Pancreas (tissue), 10 donors: ENCODE results near the gene GRHPR. TPM values are rescaled to one million over a fixed set of nuclear protein-coding genes. Genes with fewer than 3 reads are reported as not detected.

ENCODE experiments used
- ATAC-seq, 4 donors: fragments of 200-7000 bp; cut with Tn5 transposase; one replicate each; pipeline versions ENCODE4 v1.8.0 to v1.9.1; 2020; ENCODE audit warnings: mild to moderate bottlenecking in 4 of 4, moderate library complexity in 4 of 4
- DNase-seq, 6 donors: peaks; one replicate each; pipeline ENCODE4 v3.0.0-alpha.2; 2020
- FAIRE-seq: peaks from 2 replicates; lab custom pipeline; 2012; peaks lifted over from hg19 to GRCh38; lab: Jason Lieb, UNC
- H3K27ac ChIP-seq, 4 donors: fragments of 200-600 bp; sonication (generic); 1 replicate in 3 of 4; 2 replicates in 1 of 4; pipeline versions ENCODE4 v1.5.0 to v1.8.0; 2020
- H3K27me3 ChIP-seq, 4 donors: fragments of 200-600 bp; one replicate each; pipeline ENCODE4 v1.8.0; 2021
- H3K36me3 ChIP-seq, 3 donors: fragments of 200-600 bp; sonication (generic) in 1 of 3; one replicate each; pipeline versions ENCODE4 v1.5.0 to v1.8.0; 2020 to 2021
- H3K4me1 ChIP-seq, 3 donors: fragments of 200-600 bp; one replicate each; pipeline ENCODE4 v1.8.0; 2021
- H3K4me3 ChIP-seq, 4 donors: fragments of 200-600 bp; sonication (generic) in 2 of 4; one replicate each; pipeline versions ENCODE4 v1.5.0 to v1.8.0; 2020 to 2021
- H3K9me3 ChIP-seq, 4 donors: fragments of 200-600 bp; one replicate each; pipeline ENCODE4 v1.8.0; 2021
- CTCF ChIP-seq, 4 donors: fragments of 200-600 bp; sonication (generic) in 3 of 4; IDR thresholded peaks; one replicate each; pipeline versions ENCODE4 v1.5.0 to v1.8.0; 2021; ENCODE audit warnings: antibody characterized with exemption in 4 of 4
- WGBS, 2 donors: extraction: QIAGEN DNeasy Blood & Tissue Kit; methylation state at CpG; one replicate each; pipeline ENCODE4 v1.1.7; 2013; 5-methylcytosine and 5-hydroxymethylcytosine counted together
- intact Hi-C, 3 donors: fragments of 100-400 bp; cut with DNase I; formaldehyde crosslinking; loops; one replicate each; pipeline versions ENCODE4 v1.11.1 to v1.14.2; 2022
- polyA plus RNA-seq, 2 donors: library from polyadenylated mRNA; stranded (reverse); fragments of 200-250 nt; gene quantifications; one replicate each; pipeline ENCODE4 v1.2.3, GENCODE V29; 2013
- total RNA-seq, 6 donors: library from RNA; stranded (reverse); fragmentation: NEBNext Ultra II Directional in 4 of 6; extraction: Animal tissue kit (Norgen Biotek cat#: 25700) in 4 of 6; gene quantifications; one replicate each; pipeline versions ENCODE4 v1.2.1 to v1.2.4, GENCODE V29; 2021 to 2023
- donor health status: healthy with polysubstance abuse.
- donor health status: DM: no; HTN: no; CAD: no; lungs with moderate emphysema.
- donor health status: DM: no; HTN: no; CAD: no.
- donor health status: control.
- donor health status: control.
- donor health status: Bipolar disorder and iron deficiency.
- donor health status: DM: yes; HTN: yes; CAD: no.
- donor health status: DM: no; HTN: no; CAD: no.
- donor health status: DM: no; HTN: no; CAD: no.
- donor health status: DM: yes; HTN: yes; CAD: no.

Gene GRHPR
- total and polyA plus RNA-seq, 8 donors, result 30.2 to 54.3 (median 43.3) TPM

- Histone ChIP-seq H3K9me3 (no peaks in the 10 kb centered on the region), H3K27ac (no peak overlapping the region), H3K4me1 (peaks cover 0 to 15% (median 13%) of the 10 kb centered on the region in 3 donors), H3K36me3 (peaks cover 0 to 43% (median 21%) of the 10 kb centered on the region in 3 donors), H3K27me3 (no peaks in the 10 kb centered on the region), H3K4me3 (no peak overlapping the region)
- FAIRE-seq (no peak), ATAC-seq (no peak), DNase-seq (no peak)
- WGBS, 2 donors, result 86 to 95% methylated on average over 2 of the region's 2 CpGs
- TF ChIP-seq CTCF (IDR thresholded peaks at IDR 0.05), result no peak
- intact Hi-C loops, result no loop called here
Observed at GRCh38 chr9:37442556-37442955, 20.1 kb downstream of the GRHPR start.

GRCh38 chr9:37443566-37443965 is 21.1 kb downstream of the GRHPR start:
- H3K4me3 ChIP-seq, result no peak overlapping the region
- H3K27me3 ChIP-seq, result no peaks in the 10 kb centered on the region
- peaks cover 0 to 36% (median 15%) of the 10 kb centered on the region in 3 donors for H3K36me3 ChIP-seq
- ATAC-seq (no peak), FAIRE-seq (no peak), DNase-seq (no peak)
- WGBS, 2 donors, result 93 to 100% methylated on average over 5 of the region's 5 CpGs
- no peak overlapping the region for H3K27ac ChIP-seq
- intact Hi-C loops, result no loop called here
- no peaks in the 10 kb centered on the region for H3K9me3 ChIP-seq
- peaks cover 0 to 13% (median 10%) of the 10 kb centered on the region in 3 donors for H3K4me1 ChIP-seq
- TF ChIP-seq CTCF (IDR thresholded peaks at IDR 0.05), result no peak

GRCh38 chr9:37444890-37445289 is 22.4 kb downstream of the GRHPR start:
- peak in 2 of 4 donors; percentile 55 to 67 for ATAC-seq
- WGBS, 2 donors, result 13 to 15% methylated on average over 2 of the region's 2 CpGs
- no peak for TF ChIP-seq CTCF (IDR thresholded peaks at IDR 0.05)
- no peak for FAIRE-seq
- no peak overlapping the region for H3K4me3 ChIP-seq
- no peaks in the 10 kb centered on the region for H3K9me3 ChIP-seq
- DNase-seq, result no peak
- H3K36me3 ChIP-seq, result peaks cover 0 to 25% (median 15%) of the 10 kb centered on the region in 3 donors
- intact Hi-C loops, result no loop called here
- H3K27me3 ChIP-seq, result no peaks in the 10 kb centered on the region
- no peak overlapping the region for H3K27ac ChIP-seq
- peaks cover 0 to 13% (median 10%) of the 10 kb centered on the region in 3 donors for H3K4me1 ChIP-seq

GRCh38 chr9:37445832-37446231 is 23.3 kb downstream of the GRHPR start:
- intact Hi-C loops, result no loop called here
- ATAC-seq (no peak), FAIRE-seq (no peak), DNase-seq (no peak)
- Histone ChIP-seq H3K4me1 (peaks cover 0 to 13% (median 10%) of the 10 kb centered on the region in 3 donors), H3K36me3 (peaks cover 0 to 16% (median 10%) of the 10 kb centered on the region in 3 donors), H3K27me3 (no peaks in the 10 kb centered on the region), H3K27ac (no peak overlapping the region), H3K4me3 (no peak overlapping the region), H3K9me3 (no peaks in the 10 kb centered on the region)
- no peak for TF ChIP-seq CTCF (IDR thresholded peaks at IDR 0.05)
- 90 to 95% methylated on average over 6 of the region's 6 CpGs for WGBS, 2 donors

- intact Hi-C loops, result no loop called here
- Histone ChIP-seq H3K27me3 (no peaks in the 10 kb centered on the region), H3K4me3 (no peak overlapping the region), H3K4me1 (peaks cover 0 to 13% (median 10%) of the 10 kb centered on the region in 3 donors), H3K27ac (no peak overlapping the region), H3K36me3 (peaks cover 0 to 10% (median 6%) of the 10 kb centered on the region in 3 donors), H3K9me3 (no peaks in the 10 kb centered on the region)
- WGBS, 2 donors, result 95 to 97% methylated on average over 4 of the region's 4 CpGs
- ATAC-seq (no peak), DNase-seq (no peak), FAIRE-seq (no peak)
- no peak for TF ChIP-seq CTCF (IDR thresholded peaks at IDR 0.05)
Observed at GRCh38 chr9:37446401-37446800, 23.9 kb downstream of the GRHPR start.
